K562 (cell line): ENCODE measurements around the gene WDR47. TPM values are rescaled to one million over a fixed set of nuclear protein-coding genes. Genes with fewer than 3 reads are reported as not detected.

Experiments used
- ASH1L ChIP-seq: fragments of 450-650 bp; IDR thresholded peaks from 2 replicates; pipeline ENCODE4 v1.6.1; 2018; ENCODE audit warnings: borderline replicate concordance, mild to moderate bottlenecking, low read depth; ENCODE audit not compliant: partially characterized antibody
- E2F3 ChIP-seq: fragments of 250-450 bp; sonication (Bioruptor Pico); IDR thresholded peaks from 2 replicates; pipeline ENCODE4 v1.4.0; 2020; ENCODE audit warnings: mild to moderate bottlenecking
- ELF1 ChIP-seq: fragments of 200-800 bp; sonication (Bioruptor generic); IDR thresholded peaks from 2 replicates; pipeline ENCODE4 v1.6.1; 2016; ENCODE audit warnings: missing genetic modification characterization, missing compliant biosample characterization
- FOXA3 ChIP-seq, 2 experiments: fragments of 450-650 bp in 1 of 2; sonication (generic) in 1 of 2; formaldehyde crosslinking; IDR thresholded peaks in 1 of 2; conservative IDR thresholded peaks in 1 of 2; 2 replicates each; pipeline versions ENCODE4 v1.4.0 to v1.8.0; 2020 to 2022; ENCODE audit warnings: mild to moderate bottlenecking in 2 of 2, missing genetic modification reagents in 1 of 2
- GATA2 ChIP-seq: sonication (generic); formaldehyde crosslinking; IDR thresholded peaks from 2 replicates; pipeline ENCODE4 v1.4.0; 2020; ENCODE audit warnings: mild to moderate bottlenecking, missing genetic modification reagents
- GTF2E2 ChIP-seq: fragments of 200-800 bp; sonication (Bioruptor generic); IDR thresholded peaks from 2 replicates; pipeline ENCODE4 v1.6.1; 2016; ENCODE audit warnings: missing genetic modification characterization, missing compliant biosample characterization
- RBM34 ChIP-seq: fragments of 200-400 bp; formaldehyde crosslinking; IDR thresholded peaks from 2 replicates; pipeline ENCODE4 v1.6.1; 2018; ENCODE audit warnings: low read length, borderline replicate concordance; ENCODE audit not compliant: insufficient read depth
- XRCC5 ChIP-seq: fragments of 200-400 bp; formaldehyde crosslinking; IDR thresholded peaks from 2 replicates; pipeline ENCODE4 v1.6.1; 2017; ENCODE audit warnings: low read depth, mild to moderate bottlenecking, low read length
- ZNF57 ChIP-seq: fragments of 450-650 bp; formaldehyde crosslinking; IDR thresholded peaks from 2 replicates; pipeline ENCODE4 v1.4.0; 2020; ENCODE audit warnings: mild to moderate bottlenecking, moderate library complexity
- ZNF589 ChIP-seq: fragments of 200-800 bp; sonication (Bioruptor generic); IDR thresholded peaks from 2 replicates; pipeline ENCODE4 v1.6.1; 2016; ENCODE audit warnings: low read depth, missing genetic modification characterization, missing compliant biosample characterization
- ZNF707 ChIP-seq: fragments of 250-450 bp; sonication (Bioruptor Pico); conservative IDR thresholded peaks from 2 replicates; pipeline ENCODE4 v1.8.0; 2022; ENCODE audit warnings: inconsistent platforms, mild to moderate bottlenecking, moderate library complexity
- ZSCAN29 ChIP-seq: fragments of 450-650 bp; IDR thresholded peaks from 2 replicates; pipeline ENCODE4 v1.6.1; 2017
- polyA plus RNA-seq, 8 experiments: library from polyadenylated mRNA; depleted of rRNA in 4 of 8; stranded (reverse) in 5 of 8; unstranded in 3 of 8; fragments of >200 nt; fragmentation: Nextera tagmentation in 2 of 8; fragmentation: Illumina TruSeq in 1 of 8; extraction: Ambion mirVana in 2 of 8; extraction: Trizol in 1 of 8; gene quantifications; 2 replicates each; pipeline versions ENCODE4 v1.2.1 to v1.2.3, GENCODE V29; 2011 to 2014; ENCODE audit warnings: inconsistent platforms in 1 of 8, missing spikeins in 1 of 8
- total RNA-seq, 7 experiments: library from RNA; depleted of rRNA in 6 of 7; stranded (reverse); fragments of >200 nt in 6 of 7; fragmentation: Illumina TruSeq in 2 of 7; extraction: Trizol in 2 of 7; gene quantifications; 2 replicates each; pipeline versions ENCODE4 v1.2.1 to v1.2.3, GENCODE V29; 2011 to 2021; ENCODE audit warnings: low replicate concordance in 1 of 7
- TF ChIP-seq, protein P1 (sequence below): fragments of 450-650 bp; formaldehyde crosslinking; IDR thresholded peaks from 2 replicates; pipeline ENCODE4 v1.4.0; 2022; ENCODE audit warnings: missing genetic modification characterization
- TF ChIP-seq, protein P2 (sequence below): sonication (generic); formaldehyde crosslinking; IDR thresholded peaks from 2 replicates; pipeline ENCODE4 v1.8.1; 2023; ENCODE audit warnings: mild to moderate bottlenecking, missing genetic modification reagents
- TF ChIP-seq, protein P3 (sequence below): fragments of 250-450 bp; sonication (Bioruptor Pico); IDR thresholded peaks from 2 replicates; pipeline ENCODE4 v1.4.0; 2020; ENCODE audit warnings: mild to moderate bottlenecking, moderate library complexity
- TF ChIP-seq, protein P4 (sequence below): sonication (generic); formaldehyde crosslinking; IDR thresholded peaks from 2 replicates; pipeline ENCODE4 v1.9.0; 2022; ENCODE audit warnings: mild to moderate bottlenecking, missing genetic modification reagents
- TF ChIP-seq, protein P5 (sequence below): fragments of 450-650 bp; formaldehyde crosslinking; IDR thresholded peaks from 2 replicates; pipeline ENCODE4 v1.4.0; 2020; ENCODE audit warnings: mild to moderate bottlenecking, moderate library complexity

Gene WDR47
- total and polyA plus RNA-seq, 9 of the 15 experiments (the other 6 are each of a cell fraction or from before 2014, with no cell fraction given), result 1.3 to 10.1 (median 4.9) TPM

DNA sequence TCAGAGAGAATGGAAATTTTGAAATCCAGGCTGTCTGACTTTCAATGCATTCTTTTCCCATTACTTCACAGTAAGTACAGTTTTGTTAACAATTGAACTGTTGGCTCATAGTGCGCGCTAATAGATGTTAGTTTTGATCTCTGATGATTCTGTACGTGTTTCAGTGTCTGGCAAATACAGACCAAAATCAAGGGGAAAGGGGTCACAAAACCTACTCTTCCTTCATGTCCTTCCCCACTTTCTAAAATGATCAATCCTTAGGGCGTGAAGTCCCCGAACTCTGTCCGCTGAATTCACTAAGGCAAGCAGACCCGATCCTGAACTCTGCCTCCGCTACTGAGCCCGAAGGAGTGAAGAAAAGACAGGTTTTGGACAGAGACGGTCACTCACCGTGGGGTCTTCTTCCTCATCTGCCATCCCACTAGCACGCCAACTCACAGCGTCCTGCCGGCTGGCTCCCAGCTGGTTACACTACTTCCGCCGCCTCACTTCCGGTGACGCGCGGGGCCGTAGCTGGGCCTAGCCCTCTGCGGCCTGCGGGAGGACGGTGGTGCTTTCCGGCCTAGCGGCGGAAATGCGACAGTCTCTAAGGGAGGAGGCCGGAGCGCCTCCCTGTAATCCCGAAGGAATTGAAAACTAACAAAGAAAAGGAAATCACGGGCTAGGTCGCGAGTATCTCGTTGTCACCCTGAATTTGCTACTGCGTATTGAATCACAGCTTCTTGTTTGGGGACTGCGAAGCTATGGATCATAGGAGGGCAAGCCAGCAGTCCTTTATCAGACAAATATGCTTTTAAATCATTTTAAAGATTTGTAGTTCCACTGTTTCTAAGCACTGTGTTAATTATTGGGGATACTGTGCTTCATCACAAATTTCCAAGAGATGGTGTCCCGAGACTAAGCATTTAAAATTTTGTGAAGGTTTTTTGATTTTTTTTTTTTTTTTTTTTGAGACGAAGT is 33.9 kb upstream of the WDR47 start, which contains the start of gene TAF13 (continued):
- TF ChIP-seq FOXA3 (CRISPR knock-in tag; conservative IDR thresholded peaks at IDR 0.05 in 1 of 2, IDR thresholded peaks at IDR 0.05 in 1 of 2) (no peak; a peak in 1 of 4 replicates), XRCC5 (peak; percentile 76; the same call in 1 of the 2 replicates), GTF2E2 (tag) (peak; percentile 94; the same call in 1 of the 2 replicates), ZNF57 (CRISPR knock-in tag) (no peak), ZNF589 (CRISPR knock-in tag) (peak; percentile 75), E2F3 (no peak), ASH1L (no peak), ZNF707 (CRISPR knock-in tag) (no peak), RBM34 (no peak), ELF1 (tag) (peak; percentile 85), ZSCAN29 (no peak), GATA2 (CRISPR knock-in tag) (no peak)
- TF ChIP-seq, protein P1, sequence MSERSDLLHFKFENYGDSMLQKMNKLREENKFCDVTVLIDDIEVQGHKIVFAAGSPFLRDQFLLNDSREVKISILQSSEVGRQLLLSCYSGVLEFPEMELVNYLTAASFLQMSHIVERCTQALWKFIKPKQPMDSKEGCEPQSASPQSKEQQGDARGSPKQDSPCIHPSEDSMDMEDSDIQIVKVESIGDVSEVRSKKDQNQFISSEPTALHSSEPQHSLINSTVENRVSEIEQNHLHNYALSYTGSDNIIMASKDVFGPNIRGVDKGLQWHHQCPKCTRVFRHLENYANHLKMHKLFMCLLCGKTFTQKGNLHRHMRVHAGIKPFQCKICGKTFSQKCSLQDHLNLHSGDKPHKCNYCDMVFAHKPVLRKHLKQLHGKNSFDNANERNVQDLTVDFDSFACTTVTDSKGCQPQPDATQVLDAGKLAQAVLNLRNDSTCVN (CRISPR knock-in tag), result no peak
- TF ChIP-seq, protein P2, sequence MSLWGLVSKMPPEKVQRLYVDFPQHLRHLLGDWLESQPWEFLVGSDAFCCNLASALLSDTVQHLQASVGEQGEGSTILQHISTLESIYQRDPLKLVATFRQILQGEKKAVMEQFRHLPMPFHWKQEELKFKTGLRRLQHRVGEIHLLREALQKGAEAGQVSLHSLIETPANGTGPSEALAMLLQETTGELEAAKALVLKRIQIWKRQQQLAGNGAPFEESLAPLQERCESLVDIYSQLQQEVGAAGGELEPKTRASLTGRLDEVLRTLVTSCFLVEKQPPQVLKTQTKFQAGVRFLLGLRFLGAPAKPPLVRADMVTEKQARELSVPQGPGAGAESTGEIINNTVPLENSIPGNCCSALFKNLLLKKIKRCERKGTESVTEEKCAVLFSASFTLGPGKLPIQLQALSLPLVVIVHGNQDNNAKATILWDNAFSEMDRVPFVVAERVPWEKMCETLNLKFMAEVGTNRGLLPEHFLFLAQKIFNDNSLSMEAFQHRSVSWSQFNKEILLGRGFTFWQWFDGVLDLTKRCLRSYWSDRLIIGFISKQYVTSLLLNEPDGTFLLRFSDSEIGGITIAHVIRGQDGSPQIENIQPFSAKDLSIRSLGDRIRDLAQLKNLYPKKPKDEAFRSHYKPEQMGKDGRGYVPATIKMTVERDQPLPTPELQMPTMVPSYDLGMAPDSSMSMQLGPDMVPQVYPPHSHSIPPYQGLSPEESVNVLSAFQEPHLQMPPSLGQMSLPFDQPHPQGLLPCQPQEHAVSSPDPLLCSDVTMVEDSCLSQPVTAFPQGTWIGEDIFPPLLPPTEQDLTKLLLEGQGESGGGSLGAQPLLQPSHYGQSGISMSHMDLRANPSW (CRISPR knock-in tag), result 0 out of 2 replicates have a peak, but pooled peaks have one; percentile 38
- TF ChIP-seq, protein P3, sequence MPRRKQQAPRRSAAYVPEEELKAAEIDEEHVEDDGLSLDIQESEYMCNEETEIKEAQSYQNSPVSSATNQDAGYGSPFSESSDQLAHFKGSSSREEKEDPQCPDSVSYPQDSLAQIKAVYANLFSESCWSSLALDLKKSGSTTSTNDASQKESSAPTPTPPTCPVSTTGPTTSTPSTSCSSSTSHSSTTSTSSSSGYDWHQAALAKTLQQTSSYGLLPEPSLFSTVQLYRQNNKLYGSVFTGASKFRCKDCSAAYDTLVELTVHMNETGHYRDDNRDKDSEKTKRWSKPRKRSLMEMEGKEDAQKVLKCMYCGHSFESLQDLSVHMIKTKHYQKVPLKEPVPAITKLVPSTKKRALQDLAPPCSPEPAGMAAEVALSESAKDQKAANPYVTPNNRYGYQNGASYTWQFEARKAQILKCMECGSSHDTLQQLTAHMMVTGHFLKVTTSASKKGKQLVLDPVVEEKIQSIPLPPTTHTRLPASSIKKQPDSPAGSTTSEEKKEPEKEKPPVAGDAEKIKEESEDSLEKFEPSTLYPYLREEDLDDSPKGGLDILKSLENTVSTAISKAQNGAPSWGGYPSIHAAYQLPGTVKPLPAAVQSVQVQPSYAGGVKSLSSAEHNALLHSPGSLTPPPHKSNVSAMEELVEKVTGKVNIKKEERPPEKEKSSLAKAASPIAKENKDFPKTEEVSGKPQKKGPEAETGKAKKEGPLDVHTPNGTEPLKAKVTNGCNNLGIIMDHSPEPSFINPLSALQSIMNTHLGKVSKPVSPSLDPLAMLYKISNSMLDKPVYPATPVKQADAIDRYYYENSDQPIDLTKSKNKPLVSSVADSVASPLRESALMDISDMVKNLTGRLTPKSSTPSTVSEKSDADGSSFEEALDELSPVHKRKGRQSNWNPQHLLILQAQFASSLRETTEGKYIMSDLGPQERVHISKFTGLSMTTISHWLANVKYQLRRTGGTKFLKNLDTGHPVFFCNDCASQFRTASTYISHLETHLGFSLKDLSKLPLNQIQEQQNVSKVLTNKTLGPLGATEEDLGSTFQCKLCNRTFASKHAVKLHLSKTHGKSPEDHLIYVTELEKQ (CRISPR knock-in tag), result no peak
- TF ChIP-seq, protein P4, sequence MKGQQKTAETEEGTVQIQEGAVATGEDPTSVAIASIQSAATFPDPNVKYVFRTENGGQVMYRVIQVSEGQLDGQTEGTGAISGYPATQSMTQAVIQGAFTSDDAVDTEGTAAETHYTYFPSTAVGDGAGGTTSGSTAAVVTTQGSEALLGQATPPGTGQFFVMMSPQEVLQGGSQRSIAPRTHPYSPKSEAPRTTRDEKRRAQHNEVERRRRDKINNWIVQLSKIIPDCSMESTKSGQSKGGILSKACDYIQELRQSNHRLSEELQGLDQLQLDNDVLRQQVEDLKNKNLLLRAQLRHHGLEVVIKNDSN (CRISPR knock-in tag), result no peak
- TF ChIP-seq, protein P5, sequence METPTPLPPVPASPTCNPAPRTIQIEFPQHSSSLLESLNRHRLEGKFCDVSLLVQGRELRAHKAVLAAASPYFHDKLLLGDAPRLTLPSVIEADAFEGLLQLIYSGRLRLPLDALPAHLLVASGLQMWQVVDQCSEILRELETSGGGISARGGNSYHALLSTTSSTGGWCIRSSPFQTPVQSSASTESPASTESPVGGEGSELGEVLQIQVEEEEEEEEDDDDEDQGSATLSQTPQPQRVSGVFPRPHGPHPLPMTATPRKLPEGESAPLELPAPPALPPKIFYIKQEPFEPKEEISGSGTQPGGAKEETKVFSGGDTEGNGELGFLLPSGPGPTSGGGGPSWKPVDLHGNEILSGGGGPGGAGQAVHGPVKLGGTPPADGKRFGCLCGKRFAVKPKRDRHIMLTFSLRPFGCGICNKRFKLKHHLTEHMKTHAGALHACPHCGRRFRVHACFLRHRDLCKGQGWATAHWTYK, result peak; percentile 59; the same call in 1 of the 2 replicates
